H7 (cell line): ENCODE measurements around the gene TMPRSS15. TPM values are rescaled to one million over a fixed set of nuclear protein-coding genes. Genes with fewer than 3 reads are reported as not detected.

Experiments used
- DNase-seq: peaks from one replicate; pipeline ENCODE4 v3.0.0; 2012
- H3K27me3 ChIP-seq: 2 replicates; pipeline ENCODE4 v1.6.0; 2011; ENCODE audit warnings: mild to moderate bottlenecking, low read length; ENCODE audit not compliant: control insufficient read depth, insufficient read depth
- H3K36me3 ChIP-seq: replicated peaks from 2 replicates; pipeline ENCODE4 v1.5.1; 2011; ENCODE audit warnings: low read length; ENCODE audit not compliant: control insufficient read depth, insufficient read depth
- H3K4me3 ChIP-seq: 2 replicates; pipeline ENCODE4 v1.5.1; 2011; ENCODE audit warnings: low read depth, mild to moderate bottlenecking, control low read depth, low read length, moderate library complexity; ENCODE audit not compliant: insufficient read depth
- total RNA-seq: library from RNA; depleted of rRNA; stranded (reverse); fragments of >200 nt; shearing (Covaris generic); gene quantifications from 2 replicates; pipeline ENCODE4 v1.2.3, GENCODE V29; 2014

The TMPRSS15 gene
- total RNA-seq, 1 experiment from 2014 or later, result not detected

- H3K27me3 ChIP-seq, result no peaks in the 10 kb centered on the region
- no peak for DNase-seq
- H3K36me3 ChIP-seq, result no peaks in the 10 kb centered on the region
- no peak overlapping the region for H3K4me3 ChIP-seq
These were observed 21.4 kb downstream of the TMPRSS15 start for GRCh38 chr21:18382141-18382540.

GRCh38 chr21:18373606-18374005 lies 30.0 kb downstream of the TMPRSS15 start:
- Histone ChIP-seq H3K4me3 (no peak overlapping the region), H3K36me3 (no peaks in the 10 kb centered on the region), H3K27me3 (no peaks in the 10 kb centered on the region)
- DNase-seq, result no peak

- no peak overlapping the region for H3K4me3 ChIP-seq
- H3K36me3 ChIP-seq, result no peaks in the 10 kb centered on the region
- DNase-seq, result no peak
- H3K27me3 ChIP-seq, result no peaks in the 10 kb centered on the region
These were observed 33.3 kb downstream of the TMPRSS15 start for GRCh38 chr21:18370301-18370700.

- peak; percentile 15 for DNase-seq
- Histone ChIP-seq H3K36me3 (no peaks in the 10 kb centered on the region), H3K4me3 (no peak overlapping the region), H3K27me3 (no peaks in the 10 kb centered on the region)
These were observed 34.5 kb downstream of the TMPRSS15 start for GRCh38 chr21:18369115-18369514.

GRCh38 chr21:18368205-18368604 lies 35.4 kb downstream of the TMPRSS15 start:
- DNase-seq, result no peak
- Histone ChIP-seq H3K4me3 (no peak overlapping the region), H3K36me3 (no peaks in the 10 kb centered on the region), H3K27me3 (no peaks in the 10 kb centered on the region)

- no peak overlapping the region for H3K4me3 ChIP-seq
- no peaks in the 10 kb centered on the region for H3K36me3 ChIP-seq
- DNase-seq, result no peak
- H3K27me3 ChIP-seq, result no peaks in the 10 kb centered on the region
These were observed 46.8 kb downstream of the TMPRSS15 start for GRCh38 chr21:18356801-18357200.

- no peaks in the 10 kb centered on the region for H3K36me3 ChIP-seq
- H3K27me3 ChIP-seq, result no peaks in the 10 kb centered on the region
- no peak for DNase-seq
- H3K4me3 ChIP-seq, result no peak overlapping the region
These were observed 48.6 kb downstream of the TMPRSS15 start for GRCh38 chr21:18354947-18355346.

- no peaks in the 10 kb centered on the region for H3K36me3 ChIP-seq
- H3K27me3 ChIP-seq, result no peaks in the 10 kb centered on the region
- DNase-seq, result no peak
- no peak overlapping the region for H3K4me3 ChIP-seq
These were observed 53.4 kb downstream of the TMPRSS15 start for GRCh38 chr21:18350216-18350615.

- Histone ChIP-seq H3K4me3 (no peak overlapping the region), H3K27me3 (no peaks in the 10 kb centered on the region), H3K36me3 (no peaks in the 10 kb centered on the region)
- DNase-seq, result no peak
These were observed 54.1 kb downstream of the TMPRSS15 start for GRCh38 chr21:18349468-18349867.

- no peaks in the 10 kb centered on the region for H3K27me3 ChIP-seq
- H3K36me3 ChIP-seq, result no peaks in the 10 kb centered on the region
- no peak overlapping the region for H3K4me3 ChIP-seq
- no peak for DNase-seq
These were observed 63.1 kb downstream of the TMPRSS15 start for GRCh38 chr21:18340387-18340942.

GRCh38 chr21:18335651-18336236 lies 67.8 kb downstream of the TMPRSS15 start:
- no peak overlapping the region for H3K4me3 ChIP-seq
- H3K27me3 ChIP-seq, result no peaks in the 10 kb centered on the region
- DNase-seq, result no peak
- H3K36me3 ChIP-seq, result no peaks in the 10 kb centered on the region

GRCh38 chr21:18334066-18334465 lies 69.5 kb downstream of the TMPRSS15 start:
- no peak for DNase-seq

GRCh38 chr21:18318156-18318555 lies 85.4 kb downstream of the TMPRSS15 start:
- H3K4me3 ChIP-seq, result no peak overlapping the region
- no peaks in the 10 kb centered on the region for H3K36me3 ChIP-seq
- no peaks in the 10 kb centered on the region for H3K27me3 ChIP-seq
- DNase-seq, result no peak

More at GRCh38 chr21:18334066-18334465, 69.5 kb downstream of the TMPRSS15 start:
- Histone ChIP-seq H3K36me3 (no peaks in the 10 kb centered on the region), H3K27me3 (no peaks in the 10 kb centered on the region), H3K4me3 (no peak overlapping the region)

- no peaks in the 10 kb centered on the region for H3K27me3 ChIP-seq
- H3K4me3 ChIP-seq, result no peak overlapping the region
- no peaks in the 10 kb centered on the region for H3K36me3 ChIP-seq
- DNase-seq, result peak; percentile 31
These were observed 105.4 kb downstream of the TMPRSS15 start for GRCh38 chr21:18298228-18298627.

GRCh38 chr21:18294100-18294499 lies 109.5 kb downstream of the TMPRSS15 start:
- Histone ChIP-seq H3K4me3 (no peak overlapping the region), H3K36me3 (no peaks in the 10 kb centered on the region), H3K27me3 (no peaks in the 10 kb centered on the region)
- DNase-seq, result no peak

- no peak for DNase-seq
- Histone ChIP-seq H3K36me3 (no peaks in the 10 kb centered on the region), H3K4me3 (no peak overlapping the region), H3K27me3 (no peaks in the 10 kb centered on the region)
These were observed 113.7 kb downstream of the TMPRSS15 start for GRCh38 chr21:18289876-18290275.
